Hepatocyte (in vitro differentiated cells): ENCODE measurements around the gene RSPO4. TPM values are rescaled to one million over a fixed set of nuclear protein-coding genes. Genes with fewer than 3 reads are reported as not detected.
"Not testable (repeated sequence)": the region's sequence is repeated elsewhere in the genome, so short reads cannot be mapped to it uniquely, and the experiment has no call there.

Experiments used
- DNase-seq: peaks from one replicate; pipeline ENCODE4 v3.0.0-alpha.2; 2016; ENCODE audit warnings: low spot score
- H2AFZ ChIP-seq: fragments of 200-600 bp; sonication (generic); 2 replicates; pipeline ENCODE4 v1.6.0; 2016; ENCODE audit warnings: antibody characterized with exemption, mild to moderate bottlenecking
- H3K27ac ChIP-seq: fragments of 200-600 bp; sonication (generic); 2 replicates; pipeline ENCODE4 v1.5.1; 2016; ENCODE audit warnings: mild to moderate bottlenecking
- H3K27me3 ChIP-seq: fragments of 200-600 bp; sonication (generic); 2 replicates; pipeline ENCODE4 v1.6.1; 2016
- H3K36me3 ChIP-seq: fragments of 200-600 bp; sonication (generic); replicated peaks from 2 replicates; pipeline ENCODE4 v1.5.1; 2016; ENCODE audit warnings: low read depth; ENCODE audit not compliant: insufficient read depth
- H3K4me1 ChIP-seq: fragments of 200-600 bp; sonication (generic); 2 replicates; pipeline ENCODE4 v1.5.1; 2016; ENCODE audit warnings: mild to moderate bottlenecking, moderate library complexity; ENCODE audit not compliant: insufficient read depth
- H3K4me2 ChIP-seq: fragments of 200-600 bp; sonication (generic); 2 replicates; pipeline ENCODE4 v1.6.0; 2016
- H3K4me3 ChIP-seq: fragments of 200-600 bp; sonication (generic); 2 replicates; pipeline ENCODE4 v1.5.1; 2016; ENCODE audit warnings: mild to moderate bottlenecking
- H3K79me2 ChIP-seq: fragments of 200-600 bp; sonication (generic); 2 replicates; pipeline ENCODE4 v1.6.0; 2017; ENCODE audit warnings: mild to moderate bottlenecking
- H3K9me2 ChIP-seq: fragments of 200-600 bp; sonication (generic); replicated peaks from 2 replicates; pipeline ENCODE4 v1.6.0; 2017; ENCODE audit warnings: mild to moderate bottlenecking; ENCODE audit not compliant: insufficient read depth
- H3K9me3 ChIP-seq: fragments of 200-600 bp; sonication (generic); 2 replicates; pipeline ENCODE4 v1.5.1; 2016; ENCODE audit warnings: low read depth, mild to moderate bottlenecking
- H4K20me1 ChIP-seq: fragments of 200-600 bp; sonication (generic); 2 replicates; pipeline ENCODE4 v1.6.0; 2016; ENCODE audit warnings: mild to moderate bottlenecking; ENCODE audit not compliant: insufficient read depth, poor library complexity, severe bottlenecking
- CTCF ChIP-seq: fragments of 200-600 bp; sonication (generic); IDR thresholded peaks from 2 replicates; pipeline ENCODE4 v1.5.1; 2016; ENCODE audit warnings: antibody characterized with exemption, mild to moderate bottlenecking; ENCODE audit not compliant: poor library complexity
- EZH2 ChIP-seq: fragments of 200-600 bp; sonication (generic); IDR thresholded peaks from 2 replicates; pipeline ENCODE4 v1.6.1; 2016; ENCODE audit warnings: antibody characterized with exemption, mild to moderate bottlenecking, borderline replicate concordance
- EZH2phosphoT487 ChIP-seq: fragments of 200-600 bp; sonication (generic); IDR thresholded peaks from one replicate; pipeline ENCODE4 v1.6.1; 2018; ENCODE audit warnings: antibody characterized with exemption, mild to moderate bottlenecking, low read depth, moderate library complexity; ENCODE audit not compliant: unreplicated experiment, severe bottlenecking
- WGBS: methylation state at CpG from one replicate; pipeline ENCODE4 v1.1.6; 2016; ENCODE audit warnings: low lambda C conversion rate; ENCODE audit errors: missing lambda C conversion rate; 5-methylcytosine and 5-hydroxymethylcytosine counted together
- polyA plus RNA-seq: library from polyadenylated mRNA; unstranded; fragments of >200 nt; fragmentation: Nextera tagmentation; extraction: Ambion mirVana; gene quantifications from 2 replicates; pipeline ENCODE4 v1.2.1, GENCODE V29; 2016
- total RNA-seq: library from RNA; depleted of rRNA; stranded (reverse); fragments of >200 nt; gene quantifications from 2 replicates; pipeline ENCODE4 v1.2.3, GENCODE V29; 2014

RSPO4 gene
- total and polyA plus RNA-seq, 2 experiments from 2014 or later: 0.41 to 0.57 TPM

- no peaks in the 10 kb centered on the region for H3K4me1 ChIP-seq
- TF ChIP-seq EZH2phosphoT487: no peak
- TF ChIP-seq EZH2: no peak
- TF ChIP-seq CTCF: no peak
- 88% methylated on average over 6 of the region's 6 CpGs for WGBS
- no peak overlapping the region for H3K4me2 ChIP-seq
- no peaks in the 10 kb centered on the region for H3K9me2 ChIP-seq
- no peaks in the 10 kb centered on the region for H4K20me1 ChIP-seq
- H3K36me3 ChIP-seq: no peaks in the 10 kb centered on the region
- no peaks in the 10 kb centered on the region for H3K79me2 ChIP-seq
- H3K9me3 ChIP-seq: no peaks in the 10 kb centered on the region
- no peak for DNase-seq
- no peak overlapping the region for H3K4me3 ChIP-seq
- no peak overlapping the region for H2AFZ ChIP-seq
- H3K27me3 ChIP-seq: no peaks in the 10 kb centered on the region
- H3K27ac ChIP-seq: no peak overlapping the region
Measured at GRCh38 chr20:1033751-1034414, 31.8 kb upstream of the RSPO4 start.

- no peaks in the 10 kb centered on the region for H3K9me3 ChIP-seq
- no peak for DNase-seq
- H2AFZ ChIP-seq: no peak overlapping the region
- 82% methylated on average over 7 of the region's 7 CpGs for WGBS
- no peaks in the 10 kb centered on the region for H3K27me3 ChIP-seq
- H3K4me3 ChIP-seq: no peak overlapping the region
- no peak overlapping the region for H3K4me2 ChIP-seq
- no peaks in the 10 kb centered on the region for H3K4me1 ChIP-seq
- no peaks in the 10 kb centered on the region for H3K9me2 ChIP-seq
- no peaks in the 10 kb centered on the region for H3K79me2 ChIP-seq
- TF ChIP-seq EZH2 (no peak), CTCF (no peak), EZH2phosphoT487 (no peak)
- H4K20me1 ChIP-seq: no peaks in the 10 kb centered on the region
- no peak overlapping the region for H3K27ac ChIP-seq
- H3K36me3 ChIP-seq: no peaks in the 10 kb centered on the region
Measured at GRCh38 chr20:1029980-1030379, 27.9 kb upstream of the RSPO4 start.

GRCh38 chr20:1026214-1026613 lies 24.1 kb upstream of the RSPO4 start:
- not testable (repeated sequence) for H3K27me3 ChIP-seq, H3K4me1 ChIP-seq, H3K4me3 ChIP-seq, H4K20me1 ChIP-seq, H3K9me2 ChIP-seq, H3K9me3 ChIP-seq, H3K36me3 ChIP-seq, H3K79me2 ChIP-seq, H3K4me2 ChIP-seq, H2AFZ ChIP-seq, H3K27ac ChIP-seq, DNase-seq
- 81% methylated on average over 2 of the region's 2 CpGs for WGBS

- Histone ChIP-seq H3K27me3 (no peaks in the 10 kb centered on the region), H4K20me1 (no peaks in the 10 kb centered on the region), H3K4me2 (no peak overlapping the region), H3K4me1 (no peaks in the 10 kb centered on the region), H3K4me3 (no peak overlapping the region), H3K9me3 (no peaks in the 10 kb centered on the region), H3K27ac (no peak overlapping the region), H3K36me3 (no peaks in the 10 kb centered on the region), H2AFZ (no peak overlapping the region), H3K9me2 (no peaks in the 10 kb centered on the region), H3K79me2 (no peaks in the 10 kb centered on the region)
- no peak for DNase-seq
- TF ChIP-seq EZH2 (no peak), CTCF (no peak), EZH2phosphoT487 (no peak)
Measured at GRCh38 chr20:1022871-1023270, 20.8 kb upstream of the RSPO4 start.
